SK-N-SH (cell line): ENCODE data around the gene PRKACA.

Experiments used
- MXI1 ChIP-seq: IDR thresholded peaks from 2 replicates; pipeline ENCODE4 v1.6.1; 2012; ENCODE audit warnings: mild to moderate bottlenecking, low read depth, low read length, improper control_type of control experiment
- RAD21 ChIP-seq: IDR thresholded peaks from 2 replicates; pipeline ENCODE4 v1.6.1; 2012; ENCODE audit warnings: mild to moderate bottlenecking, low read length
- TF ChIP-seq, protein P1 (sequence below): IDR thresholded peaks from 2 replicates; pipeline ENCODE4; 2012
- TF ChIP-seq, protein P2 (sequence below): fragments of 200-600 bp; sonication (generic); IDR thresholded peaks from 2 replicates; pipeline ENCODE4 v1.6.1; 2017; ENCODE audit warnings: antibody characterized with exemption, mild to moderate bottlenecking, moderate library complexity

DNA sequence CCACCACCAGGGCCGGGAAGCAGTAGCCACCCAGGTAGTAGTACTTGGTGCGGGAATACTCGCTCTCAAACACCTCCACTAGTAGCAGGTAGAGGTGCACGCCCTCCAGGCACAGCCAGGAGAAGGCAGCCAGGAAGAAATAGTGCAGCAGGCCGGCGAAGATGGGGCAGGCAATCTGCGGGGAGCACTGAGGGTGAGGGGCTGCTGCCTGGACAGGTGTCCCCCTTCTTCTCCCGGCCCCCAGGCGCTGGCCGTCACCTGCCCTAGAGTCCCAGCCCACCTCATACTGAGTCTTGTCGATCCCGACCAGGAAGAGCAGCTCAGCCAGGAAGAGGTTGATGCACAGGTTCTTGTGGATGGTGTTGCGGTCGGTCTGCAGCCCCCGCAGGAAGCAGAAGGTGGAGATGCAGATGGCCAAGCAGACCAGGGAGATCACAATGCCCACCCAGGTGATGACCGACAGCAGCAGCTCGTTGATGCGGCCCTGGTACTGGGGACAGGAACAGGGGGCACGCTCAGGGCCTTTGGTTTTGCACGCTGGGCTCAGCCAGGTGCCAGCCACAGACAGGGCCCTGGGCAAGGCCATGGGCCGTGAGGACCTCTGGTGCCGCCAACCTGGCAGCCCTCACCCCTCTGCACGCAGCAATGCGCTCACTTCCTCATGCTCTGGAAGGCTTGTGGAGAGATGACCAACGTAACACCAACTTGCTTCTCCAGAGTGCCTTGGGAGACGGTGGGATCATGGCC is 39.6 kb upstream of the PRKACA start:
- no peak for TF ChIP-seq RAD21
- TF ChIP-seq, protein P1, sequence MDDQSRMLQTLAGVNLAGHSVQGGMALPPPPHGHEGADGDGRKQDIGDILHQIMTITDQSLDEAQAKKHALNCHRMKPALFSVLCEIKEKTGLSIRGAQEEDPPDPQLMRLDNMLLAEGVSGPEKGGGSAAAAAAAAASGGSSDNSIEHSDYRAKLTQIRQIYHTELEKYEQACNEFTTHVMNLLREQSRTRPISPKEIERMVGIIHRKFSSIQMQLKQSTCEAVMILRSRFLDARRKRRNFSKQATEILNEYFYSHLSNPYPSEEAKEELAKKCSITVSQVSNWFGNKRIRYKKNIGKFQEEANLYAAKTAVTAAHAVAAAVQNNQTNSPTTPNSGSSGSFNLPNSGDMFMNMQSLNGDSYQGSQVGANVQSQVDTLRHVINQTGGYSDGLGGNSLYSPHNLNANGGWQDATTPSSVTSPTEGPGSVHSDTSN: no peak
- no peak for TF ChIP-seq MXI1
- TF ChIP-seq, protein P2, sequence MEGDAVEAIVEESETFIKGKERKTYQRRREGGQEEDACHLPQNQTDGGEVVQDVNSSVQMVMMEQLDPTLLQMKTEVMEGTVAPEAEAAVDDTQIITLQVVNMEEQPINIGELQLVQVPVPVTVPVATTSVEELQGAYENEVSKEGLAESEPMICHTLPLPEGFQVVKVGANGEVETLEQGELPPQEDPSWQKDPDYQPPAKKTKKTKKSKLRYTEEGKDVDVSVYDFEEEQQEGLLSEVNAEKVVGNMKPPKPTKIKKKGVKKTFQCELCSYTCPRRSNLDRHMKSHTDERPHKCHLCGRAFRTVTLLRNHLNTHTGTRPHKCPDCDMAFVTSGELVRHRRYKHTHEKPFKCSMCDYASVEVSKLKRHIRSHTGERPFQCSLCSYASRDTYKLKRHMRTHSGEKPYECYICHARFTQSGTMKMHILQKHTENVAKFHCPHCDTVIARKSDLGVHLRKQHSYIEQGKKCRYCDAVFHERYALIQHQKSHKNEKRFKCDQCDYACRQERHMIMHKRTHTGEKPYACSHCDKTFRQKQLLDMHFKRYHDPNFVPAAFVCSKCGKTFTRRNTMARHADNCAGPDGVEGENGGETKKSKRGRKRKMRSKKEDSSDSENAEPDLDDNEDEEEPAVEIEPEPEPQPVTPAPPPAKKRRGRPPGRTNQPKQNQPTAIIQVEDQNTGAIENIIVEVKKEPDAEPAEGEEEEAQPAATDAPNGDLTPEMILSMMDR: no peak
